Keratinocyte (primary cell): ENCODE data around the gene SLC2A9.

Experiments used
- CTCF ChIP-seq, 3 experiments: IDR thresholded peaks in 1 of 3; conservative IDR thresholded peaks in 1 of 3; optimal IDR thresholded peaks in 1 of 3; 2 replicates in 2 of 3; 3 replicates in 1 of 3; pipeline versions ENCODE3 to v1.5.1; 2011; ENCODE audit warnings: low read length in 3 of 3, mild to moderate bottlenecking in 3 of 3, moderate library complexity in 2 of 3, control low read depth in 1 of 3, inconsistent platforms in 1 of 3; ENCODE audit not compliant: insufficient read depth in 2 of 3; ENCODE audit errors: extremely low read depth in 1 of 3
- EZH2 ChIP-seq: IDR thresholded peaks from one replicate; pipeline ENCODE4 v1.6.1; 2012; ENCODE audit warnings: inconsistent platforms, mild to moderate bottlenecking, low read length, moderate library complexity

GRCh38 chr4:9932771-9933170 lies 88.5 kb downstream of the SLC2A9 start:
- TF ChIP-seq CTCF (optimal IDR thresholded peaks at IDR 0.05 in 1 of 3, IDR thresholded peaks at IDR 0.05 in 1 of 3, conservative IDR thresholded peaks at IDR 0.05 in 1 of 3; ENCODE audit: extremely low read depth in 1 of 3, insufficient read depth in 2 of 3, low read length in 3 of 3), result no peak
- no peak for TF ChIP-seq EZH2
